Lower lobe of right lung (tissue), 2 donors: ENCODE data around the gene UBAC2. TPM values are rescaled to one million over a fixed set of nuclear protein-coding genes. Genes with fewer than 3 reads are reported as not detected.

ENCODE experiments used
- ATAC-seq, 2 donors: fragments of 200-7000 bp; cut with Tn5 transposase; one replicate each; pipeline ENCODE4 v1.9.1; 2020 to 2022; ENCODE audit warnings: mild to moderate bottlenecking in 2 of 2, moderate library complexity in 2 of 2
- DNase-seq: peaks from one replicate; pipeline ENCODE4 v3.0.0-alpha.2; 2020
- H3K27ac ChIP-seq: fragments of 200-600 bp; one replicate; pipeline ENCODE4 v1.8.0; 2022
- H3K27me3 ChIP-seq: fragments of 200-600 bp; one replicate; pipeline ENCODE4 v1.8.0; 2022; ENCODE audit warnings: low read depth
- H3K36me3 ChIP-seq: fragments of 200-600 bp; one replicate; pipeline ENCODE4 v1.8.0; 2022; ENCODE audit warnings: mild to moderate bottlenecking
- H3K4me1 ChIP-seq: fragments of 200-600 bp; one replicate; pipeline ENCODE4 v1.8.0; 2022
- H3K4me3 ChIP-seq: fragments of 200-600 bp; one replicate; pipeline ENCODE4 v1.8.0; 2022; ENCODE audit warnings: mild to moderate bottlenecking
- H3K9me3 ChIP-seq: fragments of 200-600 bp; one replicate; pipeline ENCODE4 v1.8.0; 2022
- intact Hi-C: fragments of 100-400 bp; cut with DNase I; formaldehyde crosslinking; loops from one replicate; pipeline ENCODE4 v1.11.0; 2022
- total RNA-seq: library from RNA; stranded (reverse); fragmentation: NEBNext Ultra II Directional; extraction: Animal tissue kit (Norgen Biotek cat#: 25700); gene quantifications from one replicate; pipeline ENCODE4 v1.2.1, GENCODE V29; 2021
- TF ChIP-seq, protein P1 (sequence below): fragments of 200-600 bp; IDR thresholded peaks from one replicate; pipeline ENCODE4 v1.8.0; 2022; ENCODE audit warnings: antibody characterized with exemption, mild to moderate bottlenecking
- donor health status: DM: no; HTN: yes; CAD: no; lungs with severe emphysema.

UBAC2 gene
- total RNA-seq, 1 donor from 2014 or later: 44.5 TPM

DNA sequence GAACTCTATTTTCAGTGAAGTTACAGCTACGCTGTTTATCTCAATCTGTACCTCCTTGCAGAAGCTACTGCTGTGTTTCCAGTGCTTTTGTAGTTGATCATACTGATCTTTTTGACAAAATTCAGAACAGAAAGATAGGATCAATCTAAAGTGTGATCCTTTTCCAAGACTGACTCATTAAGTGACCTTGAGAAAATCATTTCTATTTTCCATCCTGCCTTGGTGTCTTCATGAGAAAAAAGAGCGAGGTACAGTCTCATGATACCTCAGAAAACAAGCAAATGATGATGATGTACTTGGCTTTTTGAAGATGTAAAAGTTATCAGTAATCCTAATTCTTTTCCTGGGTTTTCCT, 152.6 kb downstream of the UBAC2 start:
- Histone ChIP-seq H3K27me3 (no peaks in the 10 kb centered on the region), H3K4me3 (no peak overlapping the region), H3K36me3 (peaks cover 20% of the 10 kb centered on the region), H3K27ac (no peak overlapping the region), H3K4me1 (peaks cover 23% of the 10 kb centered on the region), H3K9me3 (no peaks in the 10 kb centered on the region)
- ATAC-seq: no peak
- TF ChIP-seq, protein P1, sequence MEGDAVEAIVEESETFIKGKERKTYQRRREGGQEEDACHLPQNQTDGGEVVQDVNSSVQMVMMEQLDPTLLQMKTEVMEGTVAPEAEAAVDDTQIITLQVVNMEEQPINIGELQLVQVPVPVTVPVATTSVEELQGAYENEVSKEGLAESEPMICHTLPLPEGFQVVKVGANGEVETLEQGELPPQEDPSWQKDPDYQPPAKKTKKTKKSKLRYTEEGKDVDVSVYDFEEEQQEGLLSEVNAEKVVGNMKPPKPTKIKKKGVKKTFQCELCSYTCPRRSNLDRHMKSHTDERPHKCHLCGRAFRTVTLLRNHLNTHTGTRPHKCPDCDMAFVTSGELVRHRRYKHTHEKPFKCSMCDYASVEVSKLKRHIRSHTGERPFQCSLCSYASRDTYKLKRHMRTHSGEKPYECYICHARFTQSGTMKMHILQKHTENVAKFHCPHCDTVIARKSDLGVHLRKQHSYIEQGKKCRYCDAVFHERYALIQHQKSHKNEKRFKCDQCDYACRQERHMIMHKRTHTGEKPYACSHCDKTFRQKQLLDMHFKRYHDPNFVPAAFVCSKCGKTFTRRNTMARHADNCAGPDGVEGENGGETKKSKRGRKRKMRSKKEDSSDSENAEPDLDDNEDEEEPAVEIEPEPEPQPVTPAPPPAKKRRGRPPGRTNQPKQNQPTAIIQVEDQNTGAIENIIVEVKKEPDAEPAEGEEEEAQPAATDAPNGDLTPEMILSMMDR: no peak
- intact Hi-C loops: no loop called here
- DNase-seq: no peak

DNA sequence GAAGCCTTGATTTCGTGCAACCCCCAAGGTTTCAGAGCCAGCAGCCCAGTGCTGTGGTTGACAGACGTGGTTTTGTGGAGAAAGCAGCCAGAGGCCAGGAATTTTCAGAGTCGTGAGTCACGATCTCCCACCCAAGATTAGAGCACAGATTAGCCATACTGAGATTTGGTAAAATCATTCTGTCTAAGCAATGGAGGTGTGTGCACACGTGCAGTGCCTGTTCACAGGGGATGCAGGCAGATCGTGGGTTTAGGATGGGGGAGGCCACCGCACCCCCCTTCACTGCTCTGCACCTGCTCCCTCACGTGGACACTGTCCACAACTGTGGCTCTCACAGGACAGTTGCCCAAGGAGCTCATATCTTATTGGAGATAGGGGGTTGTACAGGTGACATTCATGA, 153.2 kb downstream of the UBAC2 start:
- intact Hi-C loops: no loop called here
- Histone ChIP-seq H3K36me3 (peaks cover 14% of the 10 kb centered on the region), H3K4me1 (peaks cover 23% of the 10 kb centered on the region), H3K27ac (no peak overlapping the region), H3K9me3 (no peaks in the 10 kb centered on the region), H3K4me3 (no peak overlapping the region), H3K27me3 (no peaks in the 10 kb centered on the region)
- ATAC-seq (no peak), DNase-seq (no peak)
- TF ChIP-seq, protein P1: no peak

DNA sequence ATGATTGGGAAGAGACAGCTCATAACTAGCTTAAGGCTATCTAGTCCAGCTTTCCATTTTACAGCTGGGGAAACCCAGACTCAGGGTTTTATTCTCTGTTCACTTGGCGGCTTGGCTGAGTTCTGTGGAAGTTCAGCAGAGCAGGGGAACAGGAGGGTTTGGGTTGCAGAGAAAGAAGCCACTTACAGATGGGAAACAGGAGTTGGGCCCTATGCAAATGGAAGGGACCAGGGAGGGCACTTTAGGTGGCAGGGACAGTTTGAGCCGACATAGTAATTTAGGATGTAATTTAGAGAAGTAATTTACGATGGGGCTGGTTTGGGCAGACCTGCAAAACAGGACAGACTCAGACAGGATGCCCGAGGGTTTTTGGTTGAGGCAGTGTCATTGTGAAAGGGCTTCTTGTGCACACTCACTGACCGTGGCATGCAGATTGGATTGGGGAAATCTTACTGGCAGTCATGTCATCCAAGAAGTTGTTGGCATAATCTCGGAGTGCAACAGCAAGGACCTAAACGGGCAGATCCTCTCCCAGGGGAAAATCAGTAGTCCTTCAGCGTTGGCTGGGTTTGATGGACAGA, 153.8 kb downstream of the UBAC2 start:
- TF ChIP-seq, protein P1: no peak
- Histone ChIP-seq H3K4me1 (peaks cover 23% of the 10 kb centered on the region), H3K4me3 (no peak overlapping the region), H3K36me3 (peaks cover 11% of the 10 kb centered on the region), H3K9me3 (no peaks in the 10 kb centered on the region), H3K27ac (peak overlapping the region; percentile 84), H3K27me3 (no peaks in the 10 kb centered on the region)
- intact Hi-C loops: no loop called here
- no peak for ATAC-seq
- no peak for DNase-seq

DNA sequence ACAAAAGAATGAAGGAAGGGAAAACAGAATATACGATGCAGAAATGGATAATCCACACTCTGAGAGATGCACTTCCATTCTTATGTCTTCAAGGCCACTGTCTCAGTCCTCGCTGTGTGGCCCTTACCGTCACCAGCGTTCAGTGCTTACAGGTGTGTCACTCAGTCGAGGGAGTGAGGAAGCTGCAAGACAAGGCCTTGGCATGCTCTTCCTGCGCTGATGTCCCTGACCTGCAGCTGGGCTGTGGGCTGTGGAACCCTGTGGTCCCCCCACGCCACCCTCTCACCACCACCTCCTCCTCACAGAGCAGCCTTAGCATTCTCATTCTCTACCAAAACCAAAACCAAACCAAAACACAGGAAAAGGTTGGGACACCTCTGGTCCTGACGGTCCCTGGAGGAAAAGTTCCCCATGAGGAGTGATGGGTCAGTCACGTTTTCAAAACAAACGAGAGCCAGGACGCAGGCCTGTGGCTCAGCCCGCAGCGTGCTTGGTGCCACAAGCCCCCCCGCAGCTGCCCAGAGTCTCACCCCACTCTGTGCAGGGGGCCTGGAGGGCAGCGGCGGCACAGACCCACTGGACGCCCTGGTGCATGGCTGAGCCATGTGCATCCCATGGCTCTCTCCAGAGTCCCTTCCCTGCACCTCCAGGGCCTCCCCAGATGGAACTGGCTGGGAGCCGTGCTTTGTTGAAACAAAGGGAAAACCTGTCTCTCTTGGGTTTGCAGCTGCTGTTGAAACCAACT, 154.8 kb downstream of the UBAC2 start:
- H3K27ac ChIP-seq: peak overlapping the region; percentile 84
- DNase-seq (no peak), ATAC-seq (no peak)
- TF ChIP-seq, protein P1: no peak
- H3K4me1 ChIP-seq: peaks cover 23% of the 10 kb centered on the region
- H3K4me3 ChIP-seq: no peak overlapping the region
- no peaks in the 10 kb centered on the region for H3K9me3 ChIP-seq
- H3K27me3 ChIP-seq: no peaks in the 10 kb centered on the region
- peaks cover 7% of the 10 kb centered on the region for H3K36me3 ChIP-seq
- intact Hi-C loops: no loop called here

DNA sequence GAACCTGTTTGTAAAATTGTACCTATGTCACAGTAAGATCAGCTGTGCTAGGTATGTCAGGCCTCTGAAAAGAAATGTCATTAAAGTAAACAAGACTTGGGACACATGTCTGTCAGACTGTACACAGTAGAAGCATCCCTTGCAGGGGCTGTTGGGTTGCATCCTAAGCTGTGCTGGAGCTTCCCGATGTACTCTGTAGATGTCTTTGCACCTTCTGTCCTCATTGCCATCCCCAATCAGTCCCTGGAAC, 155.3 kb downstream of the UBAC2 start:
- intact Hi-C loops: no loop called here
- ATAC-seq (no peak), DNase-seq (no peak)
- Histone ChIP-seq H3K27ac (peak overlapping the region; percentile 84), H3K4me3 (peak overlapping the region; percentile 28), H3K27me3 (no peaks in the 10 kb centered on the region), H3K36me3 (peaks cover 7% of the 10 kb centered on the region), H3K9me3 (no peaks in the 10 kb centered on the region), H3K4me1 (peaks cover 23% of the 10 kb centered on the region)
- TF ChIP-seq, protein P1: no peak
